NCI-H460 (cell line): ENCODE data around the gene RPE65. TPM values are rescaled to one million over a fixed set of nuclear protein-coding genes. Genes with fewer than 3 reads are reported as not detected.

Experiments
- small RNA-seq, 2 experiments: library from RNA; depleted of rRNA; stranded (forward); fragments of <200 nt; gene quantifications; one replicate each; pipeline ENCODE3, GENCODE V24; 2014
- total RNA-seq: library from RNA; depleted of rRNA; stranded (reverse); fragments of >200 nt; shearing (Covaris generic); gene quantifications from 2 replicates; pipeline ENCODE4 v1.2.3, GENCODE V29; 2014; rRNA removed

Gene RPE65
- total RNA-seq, 1 experiment from 2014 or later: 5.0 TPM

Small RNA genes within 50 kb of the gene (small RNA-seq; reads per million reads assigned to genes)
- 0 reads per million in 2 experiments for gene AL139413.1

Other genes starting within 250 kb of the RPE65 start
- gene WLS, start 217.4 kb downstream of the RPE65 start, total RNA-seq: 21.7 and 27.3 TPM in 2 replicates
- gene DEPDC1, start 47.1 kb upstream of the RPE65 start, total RNA-seq: 181 and 192 TPM in 2 replicates